ENCODE data around the gene AP3B1. TPM values are rescaled to one million over a fixed set of nuclear protein-coding genes. Genes with fewer than 3 reads are reported as not detected.

The AP3B1 gene
- total and polyA plus RNA-seq, 2 donors (not counting 1 experiment from before 2014, with no cell fraction given), result 26.8 to 58.9 TPM

- no peaks in the 10 kb centered on the region for H3K4me1 ChIP-seq (ENCODE audit: control insufficient read depth in 2 of 2, insufficient read depth in 2 of 2, low read length in 2 of 2)
- TF ChIP-seq CTCF (IDR thresholded peaks at IDR 0.05) (no peak), EZH2 (IDR thresholded peaks at IDR 0.05; ENCODE audit: borderline replicate concordance, insufficient read depth, low read depth, low read length, poor library complexity, severe bottlenecking) (no peak)
- H3K79me2 ChIP-seq (ENCODE audit: control insufficient read depth, insufficient read depth, low read length), result no peaks in the 10 kb centered on the region
- Mint-ChIP-seq H3K4me3 (no peak overlapping the region), H3K9me3 (ENCODE audit: insufficient read depth) (no peaks in the 10 kb centered on the region), H3K4me1 (no peaks in the 10 kb centered on the region), H3K27me3 (no peaks in the 10 kb centered on the region), H3K27ac (no peak overlapping the region)
- H3K4me2 ChIP-seq (replicated peaks; ENCODE audit: low read depth, low read length, poor library complexity, severe bottlenecking), result no peak overlapping the region
- H2AFZ ChIP-seq (ENCODE audit: insufficient read depth, low read depth, low read length, poor library complexity, severe bottlenecking), result no peak overlapping the region
- no peak for DNase-seq
- peaks cover 5% of the 10 kb centered on the region in 2 experiments for H3K36me3 ChIP-seq (replicated peaks in 1 of 2; ENCODE audit: control extremely low read depth in 1 of 2, control insufficient read depth in 1 of 2, extremely low read depth in 1 of 2, insufficient read depth in 2 of 2, low read length in 1 of 2)
- POLR2A ChIA-PET, result no interaction called here
- H4K20me1 ChIP-seq (ENCODE audit: control insufficient read depth, insufficient read depth, low read length, poor library complexity, severe bottlenecking), result no peaks in the 10 kb centered on the region
- CTCF ChIA-PET, result no interaction called here
- peaks cover 0 to 3% (median 0%) of the 10 kb centered on the region in 3 donors for H3K9me3 ChIP-seq (ENCODE audit: control extremely low read depth in 1 of 3, control insufficient read depth in 2 of 3, insufficient read depth in 1 of 3, low read length in 2 of 3)
- intact Hi-C loops (cut with micrococcal nuclease), result no loop called here
- H3K27me3 ChIP-seq (replicated peaks in 1 of 4; ENCODE audit: control extremely low read depth in 1 of 4, control insufficient read depth in 3 of 4, insufficient read depth in 4 of 4, low read length in 3 of 4), result no peaks in the 10 kb centered on the region
- 100% methylated on average over 6 of the region's 9 CpGs for WGBS (ENCODE audit: insufficient coverage)
- no peak overlapping the region for H3K4me3 ChIP-seq (ENCODE audit: control extremely low read depth in 1 of 5, extremely low read depth in 1 of 5, insufficient read depth in 1 of 5, low read depth in 2 of 5, low read length in 4 of 5)
- no peak overlapping the region for H3K9ac ChIP-seq (ENCODE audit: low read length)
- no peak for ATAC-seq (ENCODE audit: low read depth)
- H3K27ac ChIP-seq (ENCODE audit: low read length in 2 of 2), result no peak overlapping the region
Measured at GRCh38 chr5:78046006-78046405, 248.5 kb downstream of the AP3B1 start.

GRCh38 chr5:78041805-78042204 is 252.7 kb downstream of the AP3B1 start:
- Mint-ChIP-seq H3K4me3 (no peak overlapping the region), H3K27me3 (no peaks in the 10 kb centered on the region), H3K4me1 (no peaks in the 10 kb centered on the region), H3K27ac (no peak overlapping the region), H3K9me3 (ENCODE audit: insufficient read depth) (no peaks in the 10 kb centered on the region)
- Histone ChIP-seq H3K27ac (ENCODE audit: low read length in 2 of 2) (no peak overlapping the region), H3K4me2 (replicated peaks; ENCODE audit: low read depth, low read length, poor library complexity, severe bottlenecking) (no peak overlapping the region), H3K4me1 (ENCODE audit: control insufficient read depth in 2 of 2, insufficient read depth in 2 of 2, low read length in 2 of 2) (no peaks in the 10 kb centered on the region), H3K9me3 (ENCODE audit: control extremely low read depth in 1 of 3, control insufficient read depth in 2 of 3, insufficient read depth in 1 of 3, low read length in 2 of 3) (peaks cover 0 to 3% (median 0%) of the 10 kb centered on the region in 3 donors), H3K79me2 (ENCODE audit: control insufficient read depth, insufficient read depth, low read length) (no peaks in the 10 kb centered on the region), H2AFZ (ENCODE audit: insufficient read depth, low read depth, low read length, poor library complexity, severe bottlenecking) (no peak overlapping the region), H4K20me1 (ENCODE audit: control insufficient read depth, insufficient read depth, low read length, poor library complexity, severe bottlenecking) (no peaks in the 10 kb centered on the region), H3K36me3 (replicated peaks in 1 of 2; ENCODE audit: control extremely low read depth in 1 of 2, control insufficient read depth in 1 of 2, extremely low read depth in 1 of 2, insufficient read depth in 2 of 2, low read length in 1 of 2) (peaks cover 5 to 6% of the 10 kb centered on the region in 2 experiments), H3K27me3 (replicated peaks in 1 of 4; ENCODE audit: control extremely low read depth in 1 of 4, control insufficient read depth in 3 of 4, insufficient read depth in 4 of 4, low read length in 3 of 4) (no peaks in the 10 kb centered on the region), H3K9ac (ENCODE audit: low read length) (no peak overlapping the region), H3K4me3 (ENCODE audit: control extremely low read depth in 1 of 5, extremely low read depth in 1 of 5, insufficient read depth in 1 of 5, low read depth in 2 of 5, low read length in 4 of 5) (no peak overlapping the region)
- DNase-seq (no peak), ATAC-seq (ENCODE audit: low read depth) (no peak)
- intact Hi-C loops (cut with micrococcal nuclease), result no loop called here
- WGBS (ENCODE audit: insufficient coverage), result 93% methylated on average over 4 of the region's 5 CpGs
- ChIA-PET CTCF (interaction anchor here (0.7 kb wide), 1 partner anchor 114 kb away, joined by 3 read pairs; no protein-coding TSS in a partner anchor), POLR2A (no interaction called here)
- no peak for TF ChIP-seq EZH2 (IDR thresholded peaks at IDR 0.05; ENCODE audit: borderline replicate concordance, insufficient read depth, low read depth, low read length, poor library complexity, severe bottlenecking)
- no peak for TF ChIP-seq CTCF (IDR thresholded peaks at IDR 0.05)
